GM12878 (cell line): Measurements from ENCODE around the gene RASGEF1B. TPM values are rescaled to one million over a fixed set of nuclear protein-coding genes. Genes with fewer than 3 reads are reported as not detected.

Experiments used
- ATAC-seq: fragments of 200-7000 bp; cut with Tn5 transposase; 3 replicates; pipeline ENCODE4 v1.9.1; 2020; ENCODE audit warnings: mild to moderate bottlenecking, moderate library complexity
- BruUV-seq: library from RNA; stranded (reverse); fragments of 400-500 nt; replicated peaks from 2 replicates; lab custom pipeline; 2021; lab: Mats Ljungman, UMichigan
- CTCF ChIA-PET: fragments of 300-600 bp; sonication (Branson Sonifier 250); formaldehyde crosslinking; extraction: SDS; loops from one replicate; lab custom pipeline; 2021; ENCODE audit warnings: inconsistent platforms; lab: Yijun Ruan, JAX
- POLR2A ChIA-PET: fragments of 350-600 bp; formaldehyde crosslinking; extraction: SDS; loops from one replicate; lab custom pipeline; 2021; ENCODE audit warnings: inconsistent platforms; lab: Charles Lee
- RAD21 ChIA-PET: fragments of 300-600 bp; sonication (Branson Sonifier 250); formaldehyde crosslinking; loops from one replicate; lab custom pipeline; 2023; ENCODE audit warnings: antibody characterized with exemption; ENCODE audit not compliant: unreplicated experiment; lab: Charles Lee
- SMC1A ChIA-PET: fragments of 300-600 bp; sonication (Branson Sonifier 250); formaldehyde crosslinking; loops from one replicate; lab custom pipeline; 2023; ENCODE audit not compliant: unreplicated experiment, uncharacterized antibody; lab: Charles Lee
- DNase-seq: peaks from one replicate; pipeline ENCODE4 v3.0.0-alpha.2; 2011; ENCODE audit warnings: low read depth, low spot score
- FAIRE-seq: peaks from 3 replicates; lab custom pipeline; 2011; peaks lifted over from hg19 to GRCh38; lab: Jason Lieb, UNC
- H2AFZ ChIP-seq: 2 replicates; pipeline ENCODE4 v1.6.0; 2011; ENCODE audit warnings: low read depth, low read length, control low read depth; ENCODE audit not compliant: control insufficient read depth
- H3K27ac ChIP-seq: 2 replicates; pipeline ENCODE4 v1.5.1; 2011; ENCODE audit warnings: control low read depth; ENCODE audit not compliant: control insufficient read depth, insufficient read depth
- H3K27me3 ChIP-seq, 2 experiments: replicated peaks in 1 of 2; 2 replicates each; pipeline versions ENCODE4 v1.6.0 to v1.6.1; 2011; ENCODE audit warnings: low read length in 1 of 2; ENCODE audit not compliant: control insufficient read depth in 2 of 2, insufficient read depth in 2 of 2
- H3K36me3 ChIP-seq, 2 experiments: 2 replicates each; pipeline ENCODE4 v1.5.1; 2011; ENCODE audit warnings: low read length in 1 of 2; ENCODE audit not compliant: control insufficient read depth in 2 of 2, insufficient read depth in 2 of 2
- H3K4me1 ChIP-seq: 2 replicates; pipeline ENCODE4 v1.6.1; 2011; ENCODE audit warnings: mild to moderate bottlenecking, low read length, moderate library complexity, mixed read lengths; ENCODE audit not compliant: control insufficient read depth, insufficient read depth
- H3K4me2 ChIP-seq: 2 replicates; pipeline ENCODE4 v1.6.0; 2011; ENCODE audit warnings: control low read depth; ENCODE audit not compliant: control insufficient read depth, insufficient read depth
- H3K4me3 ChIP-seq: fragments of 200-600 bp; sonication (generic); 2 replicates; pipeline ENCODE4 v1.5.1; 2016
- H3K79me2 ChIP-seq: 2 replicates; pipeline ENCODE4 v1.6.0; 2011; ENCODE audit warnings: low read length; ENCODE audit not compliant: control insufficient read depth, insufficient read depth
- H3K9ac ChIP-seq: 2 replicates; pipeline ENCODE4 v1.8.0; 2011; ENCODE audit warnings: low read length, control low read depth, mixed read lengths; ENCODE audit not compliant: control insufficient read depth, insufficient read depth
- H3K9me3 ChIP-seq: replicated peaks from 3 replicates; pipeline ENCODE4 v1.5.1; 2011; ENCODE audit warnings: mild to moderate bottlenecking, low read length; ENCODE audit not compliant: control insufficient read depth, insufficient read depth
- H4K20me1 ChIP-seq: 2 replicates; pipeline ENCODE4 v1.6.0; 2011; ENCODE audit not compliant: control insufficient read depth, insufficient read depth
- BCLAF1 ChIP-seq: fragments of 450-650 bp; IDR thresholded peaks from 2 replicates; pipeline ENCODE4 v1.6.1; 2017; ENCODE audit warnings: antibody characterized with exemption, mild to moderate bottlenecking, moderate library complexity
- CBX3 ChIP-seq: fragments of 200-600 bp; sonication (generic); IDR thresholded peaks from 2 replicates; pipeline ENCODE4 v1.6.1; 2016; ENCODE audit warnings: low read depth, borderline replicate concordance
- CUX1 ChIP-seq: IDR thresholded peaks from 2 replicates; pipeline ENCODE4 v1.6.1; 2012; ENCODE audit warnings: improper control_type of control experiment, low read depth, low read length; ENCODE audit not compliant: insufficient replicate concordance
- ETV6 ChIP-seq, 2 experiments: fragments of 450-650 bp in 1 of 2; IDR thresholded peaks in 1 of 2; conservative IDR thresholded peaks in 1 of 2; 2 replicates each; pipeline ENCODE4 v1.6.1; 2014; ENCODE audit warnings: antibody characterized with exemption in 1 of 2, borderline replicate concordance in 1 of 2, low read depth in 1 of 2, mild to moderate bottlenecking in 1 of 2, moderate library complexity in 1 of 2
- FOXK2 ChIP-seq: fragments of 450-650 bp; IDR thresholded peaks from 2 replicates; pipeline ENCODE4 v1.6.1; 2017; ENCODE audit warnings: mild to moderate bottlenecking, moderate library complexity
- GATAD2B ChIP-seq: fragments of 450-650 bp; conservative IDR thresholded peaks from 2 replicates; pipeline ENCODE4 v1.6.1; 2017; ENCODE audit warnings: low read depth, mild to moderate bottlenecking, moderate library complexity
- KAT2A ChIP-seq: conservative IDR thresholded peaks from 2 replicates; pipeline ENCODE4 v1.6.1; 2011; ENCODE audit warnings: low read depth, low read length; ENCODE audit not compliant: control insufficient read depth
- KLF5 ChIP-seq: fragments of 450-650 bp; IDR thresholded peaks from 2 replicates; pipeline ENCODE4 v1.6.1; 2014; ENCODE audit warnings: mild to moderate bottlenecking; ENCODE audit not compliant: partially characterized antibody
- REST ChIP-seq: IDR thresholded peaks from 2 replicates; pipeline ENCODE4 v1.6.1; 2012; ENCODE audit warnings: mild to moderate bottlenecking, low read depth, low read length
- STAT1 ChIP-seq: fragments of 450-650 bp; conservative IDR thresholded peaks from 2 replicates; pipeline ENCODE4 v1.6.1; 2014; ENCODE audit warnings: antibody characterized with exemption, mild to moderate bottlenecking
- ZBED1 ChIP-seq: IDR thresholded peaks from 2 replicates; pipeline ENCODE4 v1.6.1; 2016; ENCODE audit warnings: borderline replicate concordance
- WGBS: methylation state at CpG from one replicate; pipeline ENCODE4 v1.1.6; 2016; ENCODE audit warnings: low lambda C conversion rate; ENCODE audit not compliant: insufficient replicate concordance, insufficient coverage; ENCODE audit errors: missing lambda C conversion rate; 5-methylcytosine and 5-hydroxymethylcytosine counted together
- in situ Hi-C: fragments of 300-500 bp; cut with MboI; formaldehyde crosslinking; loops from 9 replicates; pipeline ENCODE4 v1.14.3; 2018; ENCODE audit warnings: mixed read lengths
- intact Hi-C: fragments of 100-400 bp; cut with micrococcal nuclease; formaldehyde crosslinking; loops from one replicate; pipeline ENCODE4 v1.14.2; 2022; ENCODE audit not compliant: unreplicated experiment
- polyA plus RNA-seq, 11 experiments: library from polyadenylated mRNA; depleted of rRNA in 4 of 11; unstranded in 6 of 11; stranded (reverse) in 5 of 11; fragments of >200 nt; fragmentation: Nextera tagmentation in 4 of 11; fragmentation: Illumina TruSeq in 1 of 11; extraction: Ambion mirVana in 4 of 11; extraction: Trizol in 1 of 11; gene quantifications; 1 replicate in 1 of 11; 2 replicates in 10 of 11; pipeline versions ENCODE4 v1.2.1 to v1.2.3, GENCODE V29; 2011 to 2016; ENCODE audit warnings: inconsistent platforms in 2 of 11, missing spikeins in 2 of 11, low read depth in 1 of 11
- total RNA-seq, 4 experiments: library from RNA; depleted of rRNA in 3 of 4; stranded (reverse); fragments of >200 nt in 3 of 4; fragmentation: Illumina TruSeq in 1 of 4; extraction: Trizol in 1 of 4; gene quantifications; 2 replicates each; pipeline versions ENCODE4 v1.2.1 to v1.2.3, GENCODE V29; 2013 to 2021

The RASGEF1B gene
- total and polyA plus RNA-seq, 10 of the 15 experiments (the other 5 are each of a cell fraction or from before 2014, with no cell fraction given) = 0.03 to 0.24 (median 0.10) TPM; not detected in 2

- no TSS peak for BruUV-seq
- H3K9me3 ChIP-seq = no peaks in the 10 kb centered on the region
- H3K4me2 ChIP-seq = no peak overlapping the region
- H2AFZ ChIP-seq = no peak overlapping the region
- in situ Hi-C loops = no loop called here
- POLR2A ChIA-PET = no interaction called here
- 64% methylated on average over 4 of the region's 4 CpGs for WGBS
- H3K36me3 ChIP-seq = no peaks in the 10 kb centered on the region
- no peak overlapping the region for H3K4me3 ChIP-seq
- FAIRE-seq = no peak
- no peaks in the 10 kb centered on the region for H3K4me1 ChIP-seq
- CTCF ChIA-PET = interaction anchor here (1.5 kb wide), 1 partner anchor 25 kb away, joined by 3 read pairs; no protein-coding TSS in a partner anchor
- intact Hi-C loops = no loop called here
- no peak overlapping the region for H3K27ac ChIP-seq
- no peaks in the 10 kb centered on the region for H4K20me1 ChIP-seq
- no peak for DNase-seq
- H3K27me3 ChIP-seq = no peaks in the 10 kb centered on the region
- ATAC-seq = no peak
- SMC1A ChIA-PET = no interaction called here
- no peaks in the 10 kb centered on the region for H3K79me2 ChIP-seq
- no peak overlapping the region for H3K9ac ChIP-seq
- RAD21 ChIA-PET = no interaction called here
- no peak for TF ChIP-seq KAT2A
- TF ChIP-seq STAT1 = no peak
- TF ChIP-seq ETV6 (conservative IDR thresholded peaks at IDR 0.05 in 1 of 2, IDR thresholded peaks at IDR 0.05 in 1 of 2; ENCODE audit: borderline replicate concordance in 1 of 2, low read depth in 1 of 2) = no peak
- no peak for TF ChIP-seq CBX3
- no peak for TF ChIP-seq KLF5
- no peak for TF ChIP-seq CUX1
- TF ChIP-seq FOXK2 = no peak
- no peak for TF ChIP-seq ZBED1
- no peak for TF ChIP-seq BCLAF1
- TF ChIP-seq REST = no peak
- TF ChIP-seq GATAD2B = no peak
Measured at GRCh38 chr4:81440949-81441348, 30.8 kb downstream of the RASGEF1B start.
